Esophagus muscularis mucosa (tissue), 4 donors: ENCODE data around the gene DIP2C. TPM values are rescaled to one million over a fixed set of nuclear protein-coding genes. Genes with fewer than 3 reads are reported as not detected.
A peak's percentile ranks its signal among the peaks of the same experiment; 100 is the strongest.

Source experiments
- DNase-seq: peaks from one replicate; pipeline ENCODE4 v3.0.0-alpha.2; 2017; ENCODE audit errors: extremely low spot score
- H3K27ac ChIP-seq, 4 donors: fragments of 200-600 bp; sonication (generic); replicated peaks in 1 of 4; 1 replicate in 3 of 4; 2 replicates in 1 of 4; pipeline ENCODE4 v1.5.1; 2016 to 2019; ENCODE audit warnings: mild to moderate bottlenecking in 1 of 4
- H3K27me3 ChIP-seq, 4 donors: fragments of 200-600 bp; sonication (generic); one replicate each; pipeline versions ENCODE4 v1.5.1 to v1.6.0; 2016 to 2019
- H3K36me3 ChIP-seq, 4 donors: fragments of 200-600 bp; sonication (generic); one replicate each; pipeline ENCODE4 v1.5.1; 2016 to 2019
- H3K4me1 ChIP-seq, 4 donors: fragments of 200-600 bp; sonication (generic); one replicate each; pipeline ENCODE4 v1.5.1; 2016 to 2019
- H3K4me3 ChIP-seq, 4 donors: fragments of 200-600 bp; sonication (generic); 1 replicate in 2 of 4; 2 replicates in 2 of 4; pipeline ENCODE4 v1.5.1; 2016 to 2019; ENCODE audit warnings: mild to moderate bottlenecking in 4 of 4, moderate library complexity in 1 of 4
- H3K9me3 ChIP-seq, 4 donors: fragments of 200-600 bp; sonication (generic); 1 replicate in 3 of 4; 2 replicates in 1 of 4; pipeline ENCODE4 v1.5.1; 2016 to 2019
- CTCF ChIP-seq, 3 experiments: fragments of 200-600 bp in 2 of 3; fragments of 450-650 bp in 1 of 3; sonication (generic) in 2 of 3; IDR thresholded peaks; one replicate each; pipeline ENCODE4 v1.5.1; 2017 to 2019; ENCODE audit warnings: antibody characterized with exemption in 3 of 3, mild to moderate bottlenecking in 2 of 3, moderate library complexity in 1 of 3
- EP300 ChIP-seq: sonication (generic); formaldehyde crosslinking; IDR thresholded peaks from one replicate; pipeline ENCODE4 v1.6.1; 2017; ENCODE audit warnings: antibody characterized with exemption
- POLR2A ChIP-seq: fragments of 450-650 bp; IDR thresholded peaks from one replicate; pipeline ENCODE4 v1.6.1; 2017; ENCODE audit warnings: antibody characterized with exemption, moderate library complexity, mild to moderate bottlenecking, low read depth
- POLR2AphosphoS5 ChIP-seq, 2 donors: sonication (generic); formaldehyde crosslinking; IDR thresholded peaks; one replicate each; pipeline ENCODE4 v1.6.1; 2017; ENCODE audit warnings: antibody characterized with exemption in 2 of 2
- WGBS: methylation state at CpG from one replicate; pipeline ENCODE4 v1.1.5; 2018; 5-methylcytosine and 5-hydroxymethylcytosine counted together
- intact Hi-C: fragments of 100-400 bp; cut with DNase I; formaldehyde crosslinking; loops from one replicate; pipeline ENCODE4 v1.15.1; 2023
- total RNA-seq, 4 donors: library from RNA; depleted of rRNA; stranded (reverse); fragments of >200 nt; gene quantifications; one replicate each; pipeline versions ENCODE4 v1.1.0 to v1.2.1, GENCODE V29; 2016

Gene DIP2C
- total RNA-seq, 4 donors from 2014 or later = 38.6 to 66.4 (median 55.7) TPM

- H3K4me1 ChIP-seq = peaks cover 0 to 2% (median 0%) of the 10 kb centered on the region in 4 donors
- intact Hi-C loops = no loop called here
- no peaks in the 10 kb centered on the region for H3K9me3 ChIP-seq
- TF ChIP-seq POLR2A = no peak
- TF ChIP-seq EP300 = no peak
- no peak for TF ChIP-seq CTCF (IDR thresholded peaks at IDR 0.05)
- no peak for TF ChIP-seq POLR2AphosphoS5 (IDR thresholded peaks at IDR 0.05)
- H3K36me3 ChIP-seq = peaks cover 19 to 89% (median 53%) of the 10 kb centered on the region in 4 donors
- no peaks in the 10 kb centered on the region for H3K27me3 ChIP-seq
- no peak overlapping the region for H3K27ac ChIP-seq
- WGBS = 90% methylated on average over 12 of the region's 12 CpGs
- DNase-seq = peak; percentile 47
- no peak overlapping the region for H3K4me3 ChIP-seq
These were observed 279.9 kb downstream of the DIP2C start for GRCh38 chr10:409408-410040.

- intact Hi-C loops = no loop called here
- Histone ChIP-seq H3K4me3 (no peak overlapping the region), H3K36me3 (peaks cover 19 to 86% (median 45%) of the 10 kb centered on the region in 4 donors), H3K27me3 (no peaks in the 10 kb centered on the region), H3K4me1 (peaks cover 0 to 2% (median 0%) of the 10 kb centered on the region in 4 donors), H3K27ac (no peak overlapping the region), H3K9me3 (no peaks in the 10 kb centered on the region)
- DNase-seq = peak; percentile 17
- TF ChIP-seq CTCF (IDR thresholded peaks at IDR 0.05) = no peak
- TF ChIP-seq POLR2A = no peak
- TF ChIP-seq EP300 = no peak
- no peak for TF ChIP-seq POLR2AphosphoS5 (IDR thresholded peaks at IDR 0.05)
- 80% methylated on average over 3 of the region's 3 CpGs for WGBS
These were observed 281.2 kb downstream of the DIP2C start for GRCh38 chr10:408236-408635.

GRCh38 chr10:406976-407375 lies 282.5 kb downstream of the DIP2C start:
- Histone ChIP-seq H3K9me3 (no peaks in the 10 kb centered on the region), H3K36me3 (peaks cover 19 to 78% (median 42%) of the 10 kb centered on the region in 4 donors), H3K27ac (no peak overlapping the region), H3K27me3 (no peaks in the 10 kb centered on the region), H3K4me3 (no peak overlapping the region), H3K4me1 (peaks cover 0 to under 1% (median 0%) of the 10 kb centered on the region in 4 donors)
- TF ChIP-seq POLR2A (no peak), POLR2AphosphoS5 (IDR thresholded peaks at IDR 0.05) (no peak), EP300 (no peak)
- DNase-seq = peak; percentile 26
- WGBS = 95% methylated on average over 13 of the region's 13 CpGs
- intact Hi-C loops = no loop called here

- Histone ChIP-seq H3K9me3 (no peaks in the 10 kb centered on the region), H3K36me3 (peaks cover 19 to 78% (median 40%) of the 10 kb centered on the region in 4 donors), H3K4me1 (no peaks in the 10 kb centered on the region), H3K27ac (no peak overlapping the region), H3K4me3 (no peak overlapping the region), H3K27me3 (no peaks in the 10 kb centered on the region)
- no peak for TF ChIP-seq CTCF (IDR thresholded peaks at IDR 0.05)
- no peak for TF ChIP-seq POLR2A
- intact Hi-C loops = no loop called here
- DNase-seq = no peak
- WGBS = 76% methylated on average over 12 of the region's 12 CpGs
These were observed 283.8 kb downstream of the DIP2C start for GRCh38 chr10:405648-406047.

- DNase-seq = no peak
- intact Hi-C loops = no loop called here
- TF ChIP-seq CTCF (IDR thresholded peaks at IDR 0.05) (no peak), EP300 (no peak), POLR2A (no peak), POLR2AphosphoS5 (IDR thresholded peaks at IDR 0.05) (no peak)
These were observed 284.5 kb downstream of the DIP2C start for GRCh38 chr10:404991-405390.

More at GRCh38 chr10:404991-405390, 284.5 kb downstream of the DIP2C start:
- Histone ChIP-seq H3K9me3 (no peaks in the 10 kb centered on the region), H3K4me3 (no peak overlapping the region), H3K36me3 (peaks cover 19 to 79% (median 42%) of the 10 kb centered on the region in 4 donors), H3K27ac (no peak overlapping the region), H3K27me3 (no peaks in the 10 kb centered on the region), H3K4me1 (no peaks in the 10 kb centered on the region)
- 97% methylated on average over 9 of the region's 9 CpGs for WGBS
